ENCODE measurements around the gene GSK3A.
A peak's percentile ranks its signal among the peaks of the same experiment; 100 is the strongest.

GSK3A gene

DNA sequence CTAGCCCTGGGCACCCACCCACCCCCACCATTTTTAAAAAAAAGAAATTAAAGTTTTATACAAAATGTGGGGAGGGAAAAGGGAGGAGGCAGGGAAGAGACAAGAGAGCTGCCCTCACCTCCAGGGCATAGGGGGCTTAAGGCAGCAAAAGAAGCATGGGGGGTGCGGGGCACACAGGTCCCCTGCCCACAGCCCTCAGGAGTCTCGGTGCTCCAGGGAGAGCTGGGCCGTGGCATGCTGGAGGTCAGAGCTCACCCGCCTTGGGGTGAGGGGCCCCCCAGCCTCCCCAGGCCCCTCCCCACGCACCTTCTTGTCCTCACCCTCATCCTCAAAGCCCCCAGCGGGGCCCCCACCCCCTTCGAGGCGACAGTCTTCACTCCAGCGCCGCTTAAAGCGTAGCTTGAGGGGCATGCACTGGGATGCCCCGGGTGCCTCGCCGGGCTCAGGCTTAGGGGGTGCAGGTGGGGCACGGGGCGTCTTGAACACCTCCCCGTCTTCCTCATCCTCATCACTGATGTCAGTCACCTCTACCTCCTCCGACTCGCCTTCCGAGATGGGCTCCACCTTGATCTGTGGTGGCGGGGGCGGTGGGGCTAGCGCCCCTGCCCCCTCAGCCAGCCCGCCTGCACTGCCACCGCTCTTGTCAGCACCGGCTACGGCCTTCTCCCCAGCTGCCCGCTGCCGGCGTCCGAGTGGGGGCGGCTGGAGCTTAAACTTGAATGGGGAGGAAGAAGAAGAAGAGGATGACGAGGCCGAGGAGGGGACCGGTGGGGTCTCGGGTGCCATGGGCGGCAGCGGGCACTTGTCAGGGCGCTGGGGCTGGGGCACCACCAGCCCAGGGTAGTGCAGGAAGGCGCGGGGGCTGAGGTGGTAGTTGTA, 6.1 kb upstream of the GSK3A start:
- DNase-seq (ENCODE audit: low spot score), result no peak

DNA sequence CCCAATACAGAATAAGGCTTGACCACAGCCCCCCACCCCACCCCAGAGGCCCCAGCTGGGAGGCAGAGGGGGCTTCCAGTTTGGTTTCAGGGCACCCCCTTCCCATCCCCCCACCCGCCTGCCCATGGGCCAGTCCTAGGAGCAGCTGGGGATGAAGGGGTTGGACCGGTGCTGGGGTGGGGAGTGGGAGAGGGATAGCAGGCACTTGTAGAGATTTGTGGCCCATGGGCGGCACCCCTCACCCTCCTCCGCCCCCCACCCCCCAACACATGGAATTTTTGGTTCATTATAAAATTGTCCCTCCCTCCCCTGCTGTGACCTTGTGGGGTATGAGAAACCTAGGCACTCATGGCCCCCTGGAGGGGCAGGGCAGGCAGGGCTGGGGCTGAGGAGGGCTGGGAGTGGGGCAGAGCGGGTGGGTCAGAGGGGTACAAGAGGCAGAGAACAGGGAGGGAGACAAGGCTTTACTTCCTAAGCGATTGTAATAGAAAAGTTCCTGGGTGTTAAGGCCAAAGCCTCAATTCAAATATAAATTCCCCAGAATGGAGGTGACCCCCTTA, 5.3 kb upstream of the GSK3A start:
- DNase-seq (ENCODE audit: low spot score), result no peak

DNA sequence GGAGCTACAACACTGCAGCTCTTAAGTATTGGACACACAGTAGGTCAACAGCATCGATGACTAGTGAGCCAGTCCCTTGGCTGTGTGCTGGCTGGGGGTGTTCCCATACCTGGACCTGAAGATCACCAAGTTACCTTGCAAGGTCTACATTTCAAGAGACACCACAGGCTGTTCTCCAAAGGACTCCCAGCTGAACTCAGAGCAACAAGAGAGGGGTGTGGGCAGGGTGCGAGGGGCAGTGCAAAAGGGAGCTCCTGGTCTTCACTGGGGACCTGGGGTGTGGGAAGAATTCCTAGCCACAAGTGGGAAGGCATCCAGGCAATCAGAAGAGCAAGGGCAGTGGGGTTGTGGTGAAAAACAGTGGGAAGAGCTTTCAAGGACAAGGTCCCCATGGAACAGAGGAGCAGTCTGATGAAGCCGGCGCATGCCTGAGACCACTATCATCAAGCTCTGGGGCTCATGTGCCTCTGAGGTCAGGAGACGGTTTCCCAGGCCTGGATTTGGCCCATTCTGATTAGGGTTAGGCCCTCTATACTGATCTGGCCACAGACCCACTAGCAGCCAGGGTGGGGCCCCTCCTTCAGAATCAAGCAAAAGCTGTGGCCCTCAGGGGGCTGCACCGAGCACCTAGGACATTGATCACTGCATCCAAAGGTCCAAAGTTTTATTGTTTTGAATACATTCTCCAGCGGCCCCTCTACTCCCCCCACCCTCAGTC, 4.7 kb upstream of the GSK3A start:
- DNase-seq (ENCODE audit: low spot score), result no peak

DNA sequence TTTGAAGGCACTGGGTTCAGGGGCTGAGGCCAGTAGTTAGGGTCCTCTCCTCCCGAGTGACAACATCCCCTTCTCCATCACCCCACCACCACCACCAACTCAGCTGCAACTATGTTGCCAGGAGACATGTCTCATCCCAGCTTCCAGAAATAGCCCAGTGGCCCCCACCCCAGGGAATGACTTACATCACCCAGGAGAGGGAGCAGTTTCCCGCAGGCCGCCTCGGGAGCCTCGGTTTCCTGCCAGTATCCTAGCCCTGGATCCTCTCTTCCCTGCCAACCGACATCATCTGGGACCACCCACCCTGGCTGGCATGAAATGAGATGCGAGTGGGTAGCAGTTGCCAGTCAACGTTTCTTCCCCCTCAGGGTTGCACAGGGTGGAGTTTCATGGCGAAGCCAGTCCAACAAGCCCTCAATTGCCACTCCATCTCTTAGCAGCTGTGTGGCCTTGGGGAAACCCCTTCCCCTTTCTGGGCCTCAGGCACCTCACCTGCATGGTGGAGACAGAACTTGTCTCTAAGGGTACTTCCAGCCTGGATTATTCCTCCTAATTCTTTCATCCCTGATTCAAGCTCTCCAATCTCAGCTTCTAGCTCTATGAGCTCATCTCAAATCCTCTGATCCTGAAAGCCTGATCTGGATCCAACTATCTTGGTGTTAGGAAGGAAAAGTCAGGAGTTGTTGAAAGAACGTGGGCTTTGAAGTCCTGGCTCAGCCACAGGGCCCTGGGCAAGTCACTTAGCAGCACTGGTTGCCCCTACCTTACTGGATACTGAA, 3.9 kb upstream of the GSK3A start:
- DNase-seq (ENCODE audit: low spot score), result peak; percentile 88

DNA sequence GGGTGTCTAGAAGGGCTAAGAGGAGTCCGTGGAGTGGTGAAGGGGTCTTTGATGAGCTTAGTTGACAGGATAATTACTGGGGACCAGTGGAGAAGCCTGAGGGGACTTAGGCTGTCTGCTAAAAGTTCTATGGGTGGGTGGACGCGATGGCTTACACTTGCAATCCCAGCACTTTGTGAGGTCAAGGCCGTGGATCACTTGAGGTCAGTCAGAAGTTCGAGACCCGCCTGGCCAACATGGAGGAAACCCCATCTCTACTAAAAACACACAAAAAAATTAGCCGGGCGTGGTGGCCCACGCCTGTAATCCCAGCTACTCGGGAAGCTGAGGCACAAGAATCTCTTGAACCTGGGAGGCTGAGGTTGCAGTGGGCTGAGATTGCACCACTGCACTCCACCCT, 2.8 kb upstream of the GSK3A start:
- no peak for DNase-seq (ENCODE audit: low spot score)

DNA sequence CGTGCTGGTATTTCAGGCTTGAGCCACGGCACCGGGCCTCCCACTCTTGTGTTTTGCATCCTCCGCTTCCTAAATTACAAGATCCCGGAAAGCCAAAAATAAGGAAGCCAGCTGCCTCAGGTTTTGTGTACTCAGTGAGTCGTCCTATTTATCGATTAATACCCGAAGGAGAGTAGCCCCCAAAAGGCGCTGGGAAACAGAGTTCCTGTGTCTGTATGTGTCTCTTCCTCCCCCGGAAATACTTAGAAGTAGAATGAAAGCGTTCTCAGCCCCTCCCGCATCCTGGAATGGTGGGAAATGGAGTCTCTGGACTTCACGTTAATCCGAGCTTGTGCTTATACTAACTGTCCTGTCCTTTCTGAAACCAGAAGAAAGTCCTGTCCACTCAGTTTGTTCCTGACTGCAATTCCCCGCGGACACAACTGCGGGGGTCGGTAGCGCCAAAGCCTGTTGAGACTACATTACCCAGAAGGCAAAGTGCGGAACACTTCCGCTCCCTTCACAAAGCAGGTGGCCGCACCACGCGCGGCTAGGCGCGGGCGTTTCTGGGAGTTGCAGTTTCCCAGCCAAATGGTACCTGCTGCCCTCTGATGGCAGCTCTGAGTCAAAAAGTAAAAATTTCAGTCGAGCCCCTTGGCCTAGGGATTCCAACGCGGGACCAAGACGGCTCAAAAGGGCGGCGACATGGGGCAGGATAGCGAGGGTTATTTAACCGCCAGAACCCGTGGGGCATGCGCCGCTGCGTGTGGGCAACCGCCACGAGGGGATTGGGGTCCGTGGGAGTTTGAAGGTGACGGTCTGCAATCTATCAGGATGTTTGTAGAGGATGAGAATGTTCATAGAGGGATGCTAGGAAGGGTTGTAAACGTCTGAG, 2.2 kb upstream of the GSK3A start:
- DNase-seq (ENCODE audit: low spot score), result peak; percentile 88

DNA sequence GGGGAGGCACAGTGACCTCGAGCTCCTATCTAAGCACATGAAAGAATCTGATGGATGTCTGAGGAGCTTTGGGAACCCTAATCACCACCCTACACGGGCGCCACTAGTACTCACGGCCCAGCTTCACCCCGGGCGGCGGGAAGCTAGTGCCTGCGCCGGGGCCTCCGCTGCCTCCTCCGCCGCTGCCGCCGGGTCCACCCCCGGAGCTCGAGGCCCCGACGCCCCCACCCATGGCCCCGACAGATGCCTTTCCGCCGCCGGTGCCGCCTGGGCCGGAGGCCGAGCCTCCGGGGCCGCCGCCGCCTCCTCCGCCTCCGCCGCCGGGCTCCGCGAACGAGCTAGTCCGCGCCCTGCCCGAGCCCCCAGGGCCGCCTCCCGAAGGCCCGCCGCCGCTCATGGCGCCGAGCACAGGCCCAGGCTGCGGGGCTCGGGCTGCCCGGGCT, 312 bp downstream of the GSK3A start:
- DNase-seq (ENCODE audit: low spot score), result no peak

DNA sequence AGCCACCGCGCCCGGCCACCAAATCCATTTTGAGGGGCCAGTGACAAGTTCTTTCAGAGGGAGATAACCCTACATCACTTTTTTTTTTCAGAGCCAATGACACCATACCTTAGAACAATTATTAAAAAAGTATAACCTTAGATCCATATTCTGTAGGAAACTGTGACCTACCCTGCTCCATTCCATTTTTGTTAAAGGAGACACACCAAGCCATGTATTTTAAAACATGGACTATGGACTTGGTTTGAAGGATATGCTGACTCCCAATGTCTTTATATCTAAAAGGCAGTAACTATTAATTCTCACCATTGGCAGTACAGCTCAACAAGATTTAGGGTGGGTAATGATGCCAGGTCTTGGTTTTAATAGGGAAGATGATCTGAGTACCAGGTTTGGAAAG, 1.1 kb downstream of the GSK3A start:
- no peak for DNase-seq (ENCODE audit: low spot score)

DNA sequence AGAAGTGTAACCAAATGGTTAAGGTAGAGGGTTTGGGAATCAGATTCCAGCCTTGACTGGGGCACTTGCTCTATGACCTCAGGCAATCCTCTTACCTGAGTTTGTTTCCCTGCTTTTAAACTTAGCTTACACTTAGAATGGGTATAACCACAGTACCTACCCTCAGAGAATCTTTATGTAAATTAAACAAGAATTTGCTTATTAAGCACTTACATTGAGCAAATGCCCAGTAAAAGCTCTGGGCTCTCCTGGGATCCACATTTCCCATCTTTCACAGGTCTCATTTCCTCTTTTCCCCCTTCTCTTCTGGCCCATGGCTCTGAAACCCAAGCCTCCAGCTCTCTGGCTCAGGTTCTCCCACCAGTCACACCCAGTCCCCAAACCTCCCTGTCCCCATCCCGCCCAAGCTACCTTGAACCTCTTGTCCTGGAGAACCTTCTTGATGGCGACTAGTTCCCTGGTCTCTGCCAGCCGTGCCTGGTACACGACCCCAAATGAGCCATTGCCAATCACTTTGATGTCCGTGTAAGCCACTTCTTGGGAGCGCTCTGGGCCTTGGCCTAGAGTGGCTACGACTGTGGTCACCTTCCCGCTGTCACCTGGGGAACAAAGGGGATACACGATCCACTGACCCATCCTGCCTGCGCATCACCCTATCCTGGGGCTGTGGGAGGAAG, 2.7 kb downstream of the GSK3A start:
- no peak for DNase-seq (ENCODE audit: low spot score)

DNA sequence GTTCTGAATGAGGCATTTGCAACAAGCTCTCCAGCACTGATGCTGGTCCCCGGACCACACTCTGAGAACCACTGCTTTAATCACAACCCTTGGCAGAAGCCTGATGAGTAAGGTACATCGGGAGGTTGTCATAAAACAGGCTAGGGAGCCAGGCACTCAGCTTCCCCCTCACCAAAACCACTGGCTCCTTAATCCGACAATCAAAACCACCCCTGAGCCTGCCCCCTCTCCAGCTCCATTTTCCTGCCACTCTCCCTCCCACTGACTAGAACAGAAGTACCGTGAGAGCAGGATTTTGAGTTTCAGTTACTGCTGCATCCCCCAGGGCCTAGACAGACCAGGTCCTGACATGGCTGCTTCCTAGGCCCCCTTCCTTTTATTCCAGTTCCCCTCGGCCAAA, 7.2 kb downstream of the GSK3A start:
- DNase-seq (ENCODE audit: low spot score), result no peak

DNA sequence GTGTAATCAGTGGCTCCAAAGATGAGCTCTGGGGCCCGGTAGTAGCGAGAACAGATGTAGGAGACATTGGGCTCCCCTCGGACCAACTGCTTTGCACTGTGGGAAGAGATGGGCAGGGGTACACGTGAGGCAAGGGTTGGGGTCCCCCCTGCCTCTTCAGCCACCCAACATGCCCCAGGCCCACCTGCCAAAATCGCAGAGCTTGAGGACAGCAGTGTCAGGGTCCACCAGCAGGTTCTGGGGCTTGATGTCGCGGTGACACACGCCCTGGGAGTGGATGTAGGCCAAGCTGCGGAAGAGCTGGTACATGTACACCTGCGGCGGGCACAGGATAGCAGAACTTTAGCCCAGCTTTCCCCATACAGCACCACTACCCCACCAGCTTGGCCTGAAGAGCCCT, 8.0 kb downstream of the GSK3A start:
- DNase-seq (ENCODE audit: low spot score), result no peak

DNA sequence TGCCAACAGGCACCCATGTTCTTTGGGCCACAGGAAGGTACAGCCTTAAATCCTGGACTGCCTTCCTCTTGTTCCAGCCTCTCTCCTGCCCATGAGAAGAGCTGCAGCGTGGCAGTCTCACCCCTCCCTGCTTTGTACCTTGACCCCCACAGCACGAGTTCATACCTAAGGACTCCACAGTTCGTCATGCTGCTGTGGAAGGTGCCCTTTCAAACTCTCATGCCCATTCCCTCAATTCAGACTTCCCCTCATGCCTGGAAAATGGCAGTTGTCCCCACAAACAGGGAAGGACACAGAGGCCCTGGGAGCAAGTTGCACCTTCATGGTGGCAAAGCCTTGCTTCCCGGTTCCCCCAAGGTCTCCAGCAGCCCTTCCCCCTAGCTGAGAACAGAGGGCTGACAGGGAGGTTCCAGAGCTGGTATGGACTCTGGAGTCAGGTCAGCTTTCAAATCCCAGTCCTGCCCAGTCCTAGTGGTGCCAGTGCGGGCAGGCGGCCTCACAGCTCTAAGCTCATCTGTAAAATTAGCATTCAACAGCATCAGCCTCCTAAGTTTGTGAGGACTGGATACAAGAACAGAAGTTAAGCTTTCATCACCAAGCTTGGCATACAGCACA, 8.6 kb downstream of the GSK3A start:
- no peak for DNase-seq (ENCODE audit: low spot score)

DNA sequence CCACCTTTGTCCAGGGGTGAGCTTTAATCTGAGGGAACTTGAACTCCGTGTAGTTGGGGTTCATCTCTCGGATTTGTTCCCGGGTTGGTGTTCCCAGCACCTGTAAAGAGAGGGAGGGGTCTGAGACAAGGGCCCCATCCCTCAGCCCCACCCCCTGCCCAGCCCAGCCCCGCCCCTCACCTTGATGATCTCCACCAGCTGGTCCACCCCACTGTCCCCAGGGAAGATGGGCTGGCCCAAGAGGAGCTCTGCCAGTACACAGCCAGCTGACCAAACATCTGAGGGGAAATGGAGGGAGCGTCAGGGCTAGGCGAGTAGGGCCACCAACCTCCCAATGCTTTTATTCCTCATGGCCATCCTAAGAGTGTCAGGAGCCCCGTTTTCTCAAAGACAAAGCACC, 9.3 kb downstream of the GSK3A start:
- no peak for DNase-seq (ENCODE audit: low spot score)

DNA sequence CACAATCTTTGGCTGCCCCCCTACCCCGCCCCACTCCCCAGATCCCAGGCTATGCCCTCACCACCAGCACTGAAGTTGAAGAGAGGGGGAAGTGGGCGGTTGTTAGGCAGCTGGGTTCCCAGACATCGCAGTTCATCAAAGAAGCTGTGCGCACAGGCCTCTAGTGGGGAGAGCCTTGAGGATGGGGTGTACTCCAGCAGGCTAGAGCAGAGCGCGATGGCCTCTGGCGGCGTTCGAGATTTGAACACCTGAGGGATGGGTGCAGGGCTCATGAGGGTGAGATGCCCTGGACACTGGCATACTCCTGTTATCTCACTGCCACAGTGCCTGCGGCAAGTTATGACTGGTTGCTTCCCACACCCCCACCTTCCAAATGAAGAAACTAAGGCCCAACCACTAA, 10.0 kb downstream of the GSK3A start:
- DNase-seq (ENCODE audit: low spot score), result no peak

DNA sequence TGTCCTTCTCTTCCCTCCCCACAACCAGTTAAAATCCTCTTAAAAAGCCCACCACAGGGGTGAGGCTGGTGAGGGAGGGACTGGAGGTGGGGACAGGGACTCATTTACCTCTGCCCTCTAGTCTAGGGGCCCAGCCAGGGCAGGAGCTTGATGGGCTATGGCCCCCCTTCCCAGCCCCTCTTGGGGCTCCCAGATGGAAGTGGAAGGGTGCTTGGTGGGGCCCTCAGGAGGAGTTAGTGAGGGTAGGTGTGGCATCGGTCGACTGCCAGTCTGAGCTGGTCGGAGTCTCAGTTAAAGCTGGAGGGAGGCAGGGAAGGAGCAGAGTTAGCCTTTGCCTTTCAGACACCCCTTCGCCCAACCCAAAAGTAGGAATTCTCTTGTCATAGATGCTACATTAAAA, 11.8 kb downstream of the GSK3A start:
- DNase-seq (ENCODE audit: low spot score), result no peak

DNA sequence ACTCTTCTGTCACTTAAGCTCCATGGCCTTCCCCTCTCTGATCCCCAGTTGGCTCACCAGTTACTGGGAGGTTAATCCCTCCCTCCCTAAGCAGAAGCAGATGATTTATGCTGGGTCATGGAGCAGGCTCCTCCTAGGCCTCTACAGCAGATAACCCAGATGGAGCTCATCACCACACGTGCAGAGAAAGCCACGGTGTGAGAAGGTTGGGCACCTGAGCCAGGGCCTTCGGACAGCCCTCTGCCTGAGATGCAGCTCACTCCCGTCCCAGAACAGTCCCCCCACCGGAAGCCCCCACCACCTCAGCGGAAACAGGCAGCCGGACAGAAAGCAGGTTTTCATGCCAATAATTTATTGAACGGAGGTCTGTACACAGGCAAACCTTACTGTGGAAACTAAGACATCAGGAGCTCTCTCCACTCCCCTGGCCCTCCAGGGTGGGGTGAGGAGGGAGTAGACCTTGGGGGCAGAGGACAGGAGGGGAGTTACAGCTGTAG, 12.5 kb downstream of the GSK3A start:
- DNase-seq (ENCODE audit: low spot score), result peak; percentile 48

DNA sequence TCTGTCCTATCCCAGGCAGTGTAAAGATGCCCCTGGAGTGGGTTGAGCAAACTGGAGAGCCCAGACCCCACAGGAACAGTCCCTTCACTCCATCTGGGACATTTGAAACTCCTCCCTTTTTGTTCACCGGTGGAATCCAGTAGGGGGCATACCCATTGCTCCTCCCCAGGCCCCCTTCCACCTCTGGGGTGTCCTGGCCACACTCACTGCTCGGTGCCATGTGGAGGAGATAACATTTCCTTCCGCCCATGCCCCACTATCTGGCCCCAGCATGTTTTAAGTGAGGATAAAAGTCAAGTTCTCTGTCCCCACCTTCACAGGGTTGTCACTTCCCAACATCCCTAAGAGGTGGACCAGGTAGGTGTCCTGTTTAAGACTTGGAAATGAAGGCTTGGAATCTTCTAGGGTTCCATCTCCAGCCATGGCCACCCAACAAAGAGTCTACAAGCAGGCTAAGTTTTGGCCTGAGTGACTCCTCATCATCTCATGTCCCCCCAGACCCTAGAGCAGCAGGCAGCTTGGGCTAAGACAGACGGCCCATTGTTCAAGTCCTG, 13.0 kb downstream of the GSK3A start:
- no peak for DNase-seq (ENCODE audit: low spot score)

DNA sequence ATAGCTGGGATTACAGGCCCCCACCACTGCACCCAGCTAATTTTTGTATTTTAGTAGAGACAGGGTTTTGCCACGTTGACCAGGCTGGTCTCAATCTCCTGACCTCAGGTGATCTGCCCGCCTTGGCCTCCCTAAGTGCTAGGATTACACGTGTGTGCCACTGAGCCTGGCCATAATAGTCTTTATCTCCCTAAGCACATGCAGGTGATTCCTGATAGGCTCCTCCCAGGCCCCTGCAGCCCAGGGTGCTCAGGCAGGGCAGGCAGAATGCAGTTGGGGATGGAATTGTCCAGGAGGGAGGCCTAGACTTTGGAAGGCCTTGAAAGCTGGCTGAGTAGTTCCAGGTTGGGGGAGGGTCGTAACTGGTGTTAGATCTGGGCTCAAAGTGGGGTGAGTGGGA, 13.8 kb downstream of the GSK3A start:
- no peak for DNase-seq (ENCODE audit: low spot score)

DNA sequence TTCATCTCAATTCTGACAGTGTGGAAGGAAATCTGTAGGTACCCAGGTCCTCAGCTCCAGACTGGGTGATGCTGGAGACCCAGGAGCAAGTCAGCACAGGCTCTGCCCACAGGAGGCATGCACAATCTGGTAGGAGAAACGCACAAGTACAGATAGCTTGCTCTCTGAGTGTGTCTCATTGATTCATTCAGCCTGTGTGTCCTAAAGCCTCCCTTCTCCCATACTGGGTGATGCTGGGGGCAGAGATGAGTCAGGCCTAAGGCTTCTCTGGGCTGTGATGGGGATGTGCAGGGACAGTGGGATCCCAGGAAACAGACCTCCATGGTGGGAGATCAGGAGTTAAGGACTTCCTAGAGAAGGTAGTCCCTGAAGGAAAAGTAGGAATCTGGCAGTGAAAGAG, 15.5 kb downstream of the GSK3A start:
- DNase-seq (ENCODE audit: low spot score), result peak; percentile 61
